Pancreas (tissue), 10 donors: ENCODE results near the gene SMCR8. TPM values are rescaled to one million over a fixed set of nuclear protein-coding genes. Genes with fewer than 3 reads are reported as not detected.
"Not testable (repeated sequence)": the region's sequence is repeated elsewhere in the genome, so short reads cannot be mapped to it uniquely, and the experiment has no call there.

ENCODE experiments used
- ATAC-seq, 4 donors: fragments of 200-7000 bp; cut with Tn5 transposase; one replicate each; pipeline versions ENCODE4 v1.8.0 to v1.9.1; 2020; ENCODE audit warnings: mild to moderate bottlenecking in 4 of 4, moderate library complexity in 4 of 4
- DNase-seq, 6 donors: peaks; one replicate each; pipeline ENCODE4 v3.0.0-alpha.2; 2020
- FAIRE-seq: peaks from 2 replicates; lab custom pipeline; 2012; peaks lifted over from hg19 to GRCh38; lab: Jason Lieb, UNC
- H3K27ac ChIP-seq, 4 donors: fragments of 200-600 bp; sonication (generic); 1 replicate in 3 of 4; 2 replicates in 1 of 4; pipeline versions ENCODE4 v1.5.0 to v1.8.0; 2020
- H3K27me3 ChIP-seq, 4 donors: fragments of 200-600 bp; one replicate each; pipeline ENCODE4 v1.8.0; 2021
- H3K36me3 ChIP-seq, 3 donors: fragments of 200-600 bp; sonication (generic) in 1 of 3; one replicate each; pipeline versions ENCODE4 v1.5.0 to v1.8.0; 2020 to 2021
- H3K4me1 ChIP-seq, 3 donors: fragments of 200-600 bp; one replicate each; pipeline ENCODE4 v1.8.0; 2021
- H3K4me3 ChIP-seq, 4 donors: fragments of 200-600 bp; sonication (generic) in 2 of 4; one replicate each; pipeline versions ENCODE4 v1.5.0 to v1.8.0; 2020 to 2021
- H3K9me3 ChIP-seq, 4 donors: fragments of 200-600 bp; one replicate each; pipeline ENCODE4 v1.8.0; 2021
- WGBS, 2 donors: extraction: QIAGEN DNeasy Blood & Tissue Kit; methylation state at CpG; one replicate each; pipeline ENCODE4 v1.1.7; 2013; 5-methylcytosine and 5-hydroxymethylcytosine counted together
- intact Hi-C, 3 donors: fragments of 100-400 bp; cut with DNase I; formaldehyde crosslinking; loops; one replicate each; pipeline versions ENCODE4 v1.11.1 to v1.14.2; 2022
- polyA plus RNA-seq, 2 donors: library from polyadenylated mRNA; stranded (reverse); fragments of 200-250 nt; gene quantifications; one replicate each; pipeline ENCODE4 v1.2.3, GENCODE V29; 2013
- total RNA-seq, 6 donors: library from RNA; stranded (reverse); fragmentation: NEBNext Ultra II Directional in 4 of 6; extraction: Animal tissue kit (Norgen Biotek cat#: 25700) in 4 of 6; gene quantifications; one replicate each; pipeline versions ENCODE4 v1.2.1 to v1.2.4, GENCODE V29; 2021 to 2023
- TF ChIP-seq, protein P1 (sequence below), 4 donors: fragments of 200-600 bp; sonication (generic) in 3 of 4; IDR thresholded peaks; one replicate each; pipeline versions ENCODE4 v1.5.0 to v1.8.0; 2021; ENCODE audit warnings: antibody characterized with exemption in 4 of 4
- donor health status: healthy with polysubstance abuse.
- donor health status: DM: no; HTN: no; CAD: no; lungs with moderate emphysema.
- donor health status: DM: no; HTN: no; CAD: no.
- donor health status: control.
- donor health status: control.
- donor health status: Bipolar disorder and iron deficiency.
- donor health status: DM: yes; HTN: yes; CAD: no.
- donor health status: DM: no; HTN: no; CAD: no.
- donor health status: DM: no; HTN: no; CAD: no.
- donor health status: DM: yes; HTN: yes; CAD: no.

Gene SMCR8
- total and polyA plus RNA-seq, 8 donors, result 2.7 to 11.5 (median 5.9) TPM

DNA sequence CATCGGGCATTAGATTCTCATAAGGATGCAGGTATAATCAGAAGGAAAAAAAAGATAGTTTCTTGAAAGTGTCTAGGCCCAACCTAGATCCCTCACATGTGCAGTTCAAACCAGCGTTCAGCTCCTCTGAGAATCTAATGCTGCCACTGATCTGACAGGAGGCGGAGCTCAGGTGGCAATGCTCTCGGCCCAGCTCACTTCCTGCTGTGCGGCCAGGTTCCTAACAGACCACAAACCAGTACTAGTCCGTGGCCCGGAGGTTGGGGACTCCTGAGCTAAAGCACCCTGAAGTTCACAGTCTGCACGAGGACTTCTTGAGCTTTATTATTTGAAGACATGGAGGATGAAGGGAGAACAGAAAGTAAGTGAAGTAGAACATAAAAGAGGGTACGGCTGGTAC lies 16.8 kb downstream of the SMCR8 start:
- peaks cover 0 to 16% (median 3%) of the 10 kb centered on the region in 3 donors for H3K36me3 ChIP-seq
- no peak for FAIRE-seq
- TF ChIP-seq, protein P1, sequence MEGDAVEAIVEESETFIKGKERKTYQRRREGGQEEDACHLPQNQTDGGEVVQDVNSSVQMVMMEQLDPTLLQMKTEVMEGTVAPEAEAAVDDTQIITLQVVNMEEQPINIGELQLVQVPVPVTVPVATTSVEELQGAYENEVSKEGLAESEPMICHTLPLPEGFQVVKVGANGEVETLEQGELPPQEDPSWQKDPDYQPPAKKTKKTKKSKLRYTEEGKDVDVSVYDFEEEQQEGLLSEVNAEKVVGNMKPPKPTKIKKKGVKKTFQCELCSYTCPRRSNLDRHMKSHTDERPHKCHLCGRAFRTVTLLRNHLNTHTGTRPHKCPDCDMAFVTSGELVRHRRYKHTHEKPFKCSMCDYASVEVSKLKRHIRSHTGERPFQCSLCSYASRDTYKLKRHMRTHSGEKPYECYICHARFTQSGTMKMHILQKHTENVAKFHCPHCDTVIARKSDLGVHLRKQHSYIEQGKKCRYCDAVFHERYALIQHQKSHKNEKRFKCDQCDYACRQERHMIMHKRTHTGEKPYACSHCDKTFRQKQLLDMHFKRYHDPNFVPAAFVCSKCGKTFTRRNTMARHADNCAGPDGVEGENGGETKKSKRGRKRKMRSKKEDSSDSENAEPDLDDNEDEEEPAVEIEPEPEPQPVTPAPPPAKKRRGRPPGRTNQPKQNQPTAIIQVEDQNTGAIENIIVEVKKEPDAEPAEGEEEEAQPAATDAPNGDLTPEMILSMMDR (IDR thresholded peaks at IDR 0.05), result no peak

DNA sequence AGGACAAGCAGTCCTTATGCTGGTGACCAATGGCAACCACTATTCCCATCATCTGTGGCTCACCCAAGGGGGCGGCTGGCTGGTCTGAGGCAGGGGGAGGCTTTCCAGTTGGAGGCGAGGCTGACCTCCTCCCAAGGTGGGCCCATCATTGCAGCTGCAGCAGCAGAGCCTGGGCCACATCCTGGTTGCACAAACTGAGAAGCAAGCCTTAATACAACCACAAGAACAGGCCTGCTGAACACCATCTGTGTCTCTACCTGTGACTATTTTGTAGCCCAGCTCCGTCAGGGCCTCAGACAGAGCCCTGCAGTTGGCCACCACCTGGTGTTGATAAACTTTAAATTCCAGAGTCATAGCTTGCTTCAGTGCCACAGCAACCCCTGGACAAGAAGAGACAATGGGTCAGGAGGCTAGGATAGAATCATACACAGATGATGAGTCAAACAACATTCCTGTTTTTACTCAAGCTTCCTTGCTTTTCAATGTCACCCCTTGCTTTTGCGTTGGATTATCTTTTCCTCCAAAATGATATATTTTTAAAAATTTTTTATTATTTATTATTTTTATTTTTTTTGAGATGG lies 17.9 kb downstream of the SMCR8 start:
- peaks cover 0 to 16% (median 3%) of the 10 kb centered on the region in 3 donors for H3K36me3 ChIP-seq
- WGBS, 2 donors, result 80 to 90% methylated on average over 4 of the region's 4 CpGs
- TF ChIP-seq, protein P1 (IDR thresholded peaks at IDR 0.05), result no peak
- no peaks in the 10 kb centered on the region for H3K4me1 ChIP-seq
- FAIRE-seq, result no peak
- H3K27ac ChIP-seq, result no peak overlapping the region
- H3K27me3 ChIP-seq, result no peaks in the 10 kb centered on the region
- ATAC-seq, result no peak
- intact Hi-C loops, result no loop called here
- no peak for DNase-seq
- no peaks in the 10 kb centered on the region for H3K9me3 ChIP-seq
- no peak overlapping the region for H3K4me3 ChIP-seq

More for the DNA sequence above, 16.8 kb downstream of the SMCR8 start:
- no peak for ATAC-seq
- 84 to 88% methylated on average over 9 of the region's 9 CpGs for WGBS, 2 donors
- no peaks in the 10 kb centered on the region for H3K27me3 ChIP-seq
- H3K4me1 ChIP-seq, result no peaks in the 10 kb centered on the region
- no peak overlapping the region for H3K4me3 ChIP-seq
- no peak overlapping the region for H3K27ac ChIP-seq
- H3K9me3 ChIP-seq, result no peaks in the 10 kb centered on the region
- intact Hi-C loops, result no loop called here
- DNase-seq, result no peak

DNA sequence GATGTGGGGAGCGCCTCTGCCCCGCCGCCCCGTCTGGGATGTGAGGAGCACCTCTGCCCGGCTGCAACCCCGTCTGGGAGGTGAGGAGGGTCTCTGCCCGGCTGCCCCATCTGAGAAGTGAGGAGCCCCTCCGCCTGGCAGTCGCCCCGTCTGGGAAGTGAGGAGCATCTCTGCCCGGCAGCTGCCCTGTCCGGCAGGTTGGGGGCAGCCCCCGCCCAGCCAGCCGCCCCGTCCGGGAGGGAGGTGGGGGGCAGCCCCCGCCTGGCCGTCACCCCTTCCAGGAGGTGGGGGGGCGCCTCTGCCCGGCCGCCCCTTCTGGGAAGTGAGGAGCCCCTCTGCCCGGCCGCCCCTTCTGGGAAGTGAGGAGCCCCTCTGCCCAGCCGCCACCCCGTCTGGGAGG lies 23.1 kb downstream of the SMCR8 start:
- H3K4me3 ChIP-seq, H3K27me3 ChIP-seq, H3K27ac ChIP-seq, ATAC-seq, intact Hi-C loops, H3K9me3 ChIP-seq, H3K4me1 ChIP-seq, FAIRE-seq: not testable (repeated sequence)
- H3K36me3 ChIP-seq, result peaks cover 0 to 11% (median 0%) of the 10 kb centered on the region in 3 donors
- WGBS, 2 donors, result 95 to 96% methylated on average over 19 to 25 of the region's 25 CpGs
- peak in 1 of 6 donors; percentile 58 for DNase-seq

DNA sequence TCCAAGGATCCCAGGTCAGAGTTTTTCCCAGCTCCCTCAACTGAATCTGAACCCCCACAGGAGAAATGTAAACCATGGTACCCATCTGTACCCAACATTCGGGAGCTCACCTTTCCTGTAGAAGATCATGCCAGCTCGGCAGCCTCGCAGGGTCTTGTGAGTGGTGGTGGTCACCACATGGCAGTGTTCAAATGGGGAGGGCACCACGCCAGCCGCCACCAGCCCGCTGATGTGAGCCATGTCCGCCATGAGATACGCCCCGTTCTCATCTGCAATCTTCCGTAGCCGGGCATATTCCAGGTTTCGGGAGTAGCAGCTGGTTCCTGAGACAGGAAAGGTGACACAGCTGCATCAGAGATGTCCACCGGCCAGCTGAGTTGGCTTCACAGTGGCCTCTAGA lies 24.8 kb downstream of the SMCR8 start:
- FAIRE-seq (no peak), ATAC-seq (no peak), DNase-seq (peak in 1 of 6 donors; percentile 54)
- Histone ChIP-seq H3K27ac (no peak overlapping the region), H3K9me3 (no peaks in the 10 kb centered on the region), H3K36me3 (peaks cover 0 to 7% (median 0%) of the 10 kb centered on the region in 3 donors), H3K27me3 (no peaks in the 10 kb centered on the region), H3K4me1 (no peaks in the 10 kb centered on the region), H3K4me3 (no peak overlapping the region)
- TF ChIP-seq, protein P1 (IDR thresholded peaks at IDR 0.05), result no peak
- WGBS, 2 donors, result 96 to 97% methylated on average over 13 of the region's 13 CpGs
- intact Hi-C loops, result no loop called here

DNA sequence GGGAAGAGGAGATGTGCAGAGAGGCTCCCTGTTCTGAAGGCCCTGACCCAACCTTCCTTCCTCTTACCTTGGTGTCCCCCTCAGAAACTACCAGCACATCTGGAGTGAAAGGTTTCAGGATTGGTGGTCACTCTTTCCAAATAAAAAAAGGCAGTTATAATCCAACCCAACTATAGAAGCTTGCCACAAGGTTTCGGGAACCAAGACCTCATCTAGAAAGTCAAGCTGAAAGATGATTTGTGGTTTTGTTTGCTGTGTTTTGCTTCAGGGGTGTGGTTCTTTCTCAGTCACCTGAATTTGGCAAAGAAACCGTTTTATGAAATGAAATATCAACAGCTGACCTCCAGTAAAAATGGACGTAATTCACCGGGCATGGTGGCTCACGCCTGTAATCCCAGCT lies 28.9 kb downstream of the SMCR8 start:
- Histone ChIP-seq H3K27ac (no peak overlapping the region), H3K4me3 (no peak overlapping the region), H3K27me3 (no peaks in the 10 kb centered on the region), H3K9me3 (no peaks in the 10 kb centered on the region), H3K36me3 (peaks cover 0 to 11% (median 0%) of the 10 kb centered on the region in 3 donors), H3K4me1 (no peaks in the 10 kb centered on the region)
- no peak for FAIRE-seq
- TF ChIP-seq, protein P1 (IDR thresholded peaks at IDR 0.05), result no peak
- no peak for ATAC-seq
- 82 to 84% methylated on average over 5 of the region's 5 CpGs for WGBS, 2 donors
- intact Hi-C loops, result no loop called here
- DNase-seq, result no peak
